RWPE2 (cell line): ENCODE measurements around the gene CFLAR.

ENCODE experiments used
- ATAC-seq: fragments of 200-7000 bp; cut with Tn5 transposase; 3 replicates; pipeline ENCODE4 v1.9.1; 2021; ENCODE audit warnings: low read depth
- DNase-seq: peaks from one replicate; pipeline ENCODE4 v3.0.0-alpha.2; 2020; ENCODE audit warnings: low spot score
- H3K27ac ChIP-seq: fragments of 450-650 bp; 2 replicates; pipeline ENCODE4 v1.5.1; 2017; ENCODE audit warnings: mild to moderate bottlenecking; ENCODE audit not compliant: poor library complexity, severe bottlenecking
- H3K27me3 ChIP-seq: fragments of 250-450 bp; sonication (Bioruptor Pico); 2 replicates; pipeline ENCODE4 v1.5.1; 2021; ENCODE audit warnings: mild to moderate bottlenecking, moderate library complexity; ENCODE audit not compliant: insufficient read depth, poor library complexity, severe bottlenecking
- H3K36me3 ChIP-seq: fragments of 250-450 bp; sonication (Bioruptor Pico); 2 replicates; pipeline ENCODE4 v1.5.1; 2020; ENCODE audit warnings: low read depth, mild to moderate bottlenecking, moderate library complexity
- H3K4me1 ChIP-seq: fragments of 250-450 bp; sonication (Bioruptor Pico); 2 replicates; pipeline ENCODE4 v1.5.1; 2021; ENCODE audit warnings: mild to moderate bottlenecking, moderate library complexity; ENCODE audit not compliant: insufficient read depth, poor library complexity, severe bottlenecking
- H3K4me3 ChIP-seq: fragments of 250-450 bp; sonication (Bioruptor Pico); 2 replicates; pipeline ENCODE4 v1.5.1; 2021; ENCODE audit warnings: mild to moderate bottlenecking, moderate library complexity; ENCODE audit not compliant: severe bottlenecking
- H3K9me3 ChIP-seq: fragments of 250-450 bp; sonication (Bioruptor Pico); 2 replicates; pipeline ENCODE4 v1.5.1; 2021; ENCODE audit warnings: mild to moderate bottlenecking, moderate library complexity; ENCODE audit not compliant: severe bottlenecking
- CTCF ChIP-seq: fragments of 450-650 bp; IDR thresholded peaks from one replicate; pipeline ENCODE4 v1.5.1; 2017; ENCODE audit warnings: mild to moderate bottlenecking, moderate library complexity; ENCODE audit not compliant: poor library complexity, severe bottlenecking

Gene CFLAR

GRCh38 chr2:201203916-201204654 lies 88.1 kb downstream of the CFLAR start:
- no peaks in the 10 kb centered on the region for H3K36me3 ChIP-seq
- TF ChIP-seq CTCF, result no peak
- H3K27ac ChIP-seq, result no peak overlapping the region
- no peaks in the 10 kb centered on the region for H3K4me1 ChIP-seq
- no peaks in the 10 kb centered on the region for H3K27me3 ChIP-seq
- no peaks in the 10 kb centered on the region for H3K9me3 ChIP-seq
- no peak overlapping the region for H3K4me3 ChIP-seq
- DNase-seq (no peak), ATAC-seq (no peak)

GRCh38 chr2:201204655-201205514 lies 88.9 kb downstream of the CFLAR start:
- H3K4me3 ChIP-seq, result no peak overlapping the region
- no peak overlapping the region for H3K27ac ChIP-seq
- ATAC-seq, result no peak
- no peaks in the 10 kb centered on the region for H3K9me3 ChIP-seq
- no peak for TF ChIP-seq CTCF
- H3K27me3 ChIP-seq, result no peaks in the 10 kb centered on the region
- H3K36me3 ChIP-seq, result no peaks in the 10 kb centered on the region
- H3K4me1 ChIP-seq, result no peaks in the 10 kb centered on the region
- no peak for DNase-seq

- H3K36me3 ChIP-seq, result no peaks in the 10 kb centered on the region
- DNase-seq (no peak), ATAC-seq (no peak)
- H3K9me3 ChIP-seq, result no peaks in the 10 kb centered on the region
- no peak overlapping the region for H3K27ac ChIP-seq
- H3K27me3 ChIP-seq, result no peaks in the 10 kb centered on the region
- no peak overlapping the region for H3K4me3 ChIP-seq
- no peak for TF ChIP-seq CTCF
- no peaks in the 10 kb centered on the region for H3K4me1 ChIP-seq
These were observed 89.5 kb downstream of the CFLAR start for GRCh38 chr2:201205515-201205849.

- H3K4me1 ChIP-seq, result no peaks in the 10 kb centered on the region
- TF ChIP-seq CTCF, result no peak
- ATAC-seq (no peak), DNase-seq (no peak)
- H3K4me3 ChIP-seq, result no peak overlapping the region
- H3K27me3 ChIP-seq, result no peaks in the 10 kb centered on the region
- no peaks in the 10 kb centered on the region for H3K36me3 ChIP-seq
- no peak overlapping the region for H3K27ac ChIP-seq
- H3K9me3 ChIP-seq, result no peaks in the 10 kb centered on the region
These were observed 92.7 kb downstream of the CFLAR start for GRCh38 chr2:201208563-201209252.
